Esophagus muscularis mucosa (tissue), 4 donors: ENCODE results near the gene CARS1. TPM values are rescaled to one million over a fixed set of nuclear protein-coding genes. Genes with fewer than 3 reads are reported as not detected.

Source experiments
- DNase-seq: peaks from one replicate; pipeline ENCODE4 v3.0.0-alpha.2; 2017; ENCODE audit errors: extremely low spot score
- H3K27ac ChIP-seq, 4 donors: fragments of 200-600 bp; sonication (generic); replicated peaks in 1 of 4; 1 replicate in 3 of 4; 2 replicates in 1 of 4; pipeline ENCODE4 v1.5.1; 2016 to 2019; ENCODE audit warnings: mild to moderate bottlenecking in 1 of 4
- H3K27me3 ChIP-seq, 4 donors: fragments of 200-600 bp; sonication (generic); one replicate each; pipeline versions ENCODE4 v1.5.1 to v1.6.0; 2016 to 2019
- H3K36me3 ChIP-seq, 4 donors: fragments of 200-600 bp; sonication (generic); one replicate each; pipeline ENCODE4 v1.5.1; 2016 to 2019
- H3K4me1 ChIP-seq, 4 donors: fragments of 200-600 bp; sonication (generic); one replicate each; pipeline ENCODE4 v1.5.1; 2016 to 2019
- H3K4me3 ChIP-seq, 4 donors: fragments of 200-600 bp; sonication (generic); 1 replicate in 2 of 4; 2 replicates in 2 of 4; pipeline ENCODE4 v1.5.1; 2016 to 2019; ENCODE audit warnings: mild to moderate bottlenecking in 4 of 4, moderate library complexity in 1 of 4
- H3K9me3 ChIP-seq, 4 donors: fragments of 200-600 bp; sonication (generic); 1 replicate in 3 of 4; 2 replicates in 1 of 4; pipeline ENCODE4 v1.5.1; 2016 to 2019
- CTCF ChIP-seq, 3 experiments: fragments of 200-600 bp in 2 of 3; fragments of 450-650 bp in 1 of 3; sonication (generic) in 2 of 3; IDR thresholded peaks; one replicate each; pipeline ENCODE4 v1.5.1; 2017 to 2019; ENCODE audit warnings: antibody characterized with exemption in 3 of 3, mild to moderate bottlenecking in 2 of 3, moderate library complexity in 1 of 3
- EP300 ChIP-seq: sonication (generic); formaldehyde crosslinking; IDR thresholded peaks from one replicate; pipeline ENCODE4 v1.6.1; 2017; ENCODE audit warnings: antibody characterized with exemption
- POLR2A ChIP-seq: fragments of 450-650 bp; IDR thresholded peaks from one replicate; pipeline ENCODE4 v1.6.1; 2017; ENCODE audit warnings: antibody characterized with exemption, moderate library complexity, mild to moderate bottlenecking, low read depth
- POLR2AphosphoS5 ChIP-seq, 2 donors: sonication (generic); formaldehyde crosslinking; IDR thresholded peaks; one replicate each; pipeline ENCODE4 v1.6.1; 2017; ENCODE audit warnings: antibody characterized with exemption in 2 of 2
- WGBS: methylation state at CpG from one replicate; pipeline ENCODE4 v1.1.5; 2018; 5-methylcytosine and 5-hydroxymethylcytosine counted together
- intact Hi-C: fragments of 100-400 bp; cut with DNase I; formaldehyde crosslinking; loops from one replicate; pipeline ENCODE4 v1.15.1; 2023
- total RNA-seq, 4 donors: library from RNA; depleted of rRNA; stranded (reverse); fragments of >200 nt; gene quantifications; one replicate each; pipeline versions ENCODE4 v1.1.0 to v1.2.1, GENCODE V29; 2016

CARS1 gene
- total RNA-seq, 4 donors from 2014 or later, result 30.3 to 35.6 (median 34.9) TPM

GRCh38 chr11:3080104-3080503 is 22.9 kb upstream of the CARS1 start:
- WGBS, result 83% methylated on average over 1 of the region's 1 CpG
- H3K4me3 ChIP-seq, result no peak overlapping the region
- peaks cover 0 to 46% (median 0%) of the 10 kb centered on the region in 4 donors for H3K27me3 ChIP-seq
- DNase-seq, result no peak
- intact Hi-C loops, result no loop called here
- H3K27ac ChIP-seq, result no peak overlapping the region
- no peaks in the 10 kb centered on the region for H3K9me3 ChIP-seq
- H3K4me1 ChIP-seq, result peaks cover 0 to 2% (median 0%) of the 10 kb centered on the region in 4 donors
- TF ChIP-seq POLR2AphosphoS5 (IDR thresholded peaks at IDR 0.05) (no peak), EP300 (no peak), POLR2A (no peak), CTCF (IDR thresholded peaks at IDR 0.05) (no peak)
- no peaks in the 10 kb centered on the region for H3K36me3 ChIP-seq

GRCh38 chr11:3077846-3078440 is 20.7 kb upstream of the CARS1 start:
- Histone ChIP-seq H3K36me3 (no peaks in the 10 kb centered on the region), H3K4me3 (no peak overlapping the region), H3K4me1 (peaks cover 0 to 9% (median 3%) of the 10 kb centered on the region in 4 donors), H3K27ac (no peak overlapping the region), H3K9me3 (no peaks in the 10 kb centered on the region), H3K27me3 (peaks cover 0 to 40% (median 0%) of the 10 kb centered on the region in 4 donors)
- intact Hi-C loops, result no loop called here
- TF ChIP-seq POLR2A (no peak), EP300 (no peak), POLR2AphosphoS5 (IDR thresholded peaks at IDR 0.05) (no peak), CTCF (IDR thresholded peaks at IDR 0.05) (no peak)
- 83% methylated on average over 16 of the region's 16 CpGs for WGBS
- no peak for DNase-seq

- Histone ChIP-seq H3K4me3 (no peak overlapping the region), H3K27me3 (peaks cover 0 to 40% (median 0%) of the 10 kb centered on the region in 4 donors), H3K27ac (no peak overlapping the region), H3K9me3 (no peaks in the 10 kb centered on the region), H3K4me1 (peaks cover 0 to 10% (median 5%) of the 10 kb centered on the region in 4 donors), H3K36me3 (no peaks in the 10 kb centered on the region)
- intact Hi-C loops, result no loop called here
- WGBS, result 83% methylated on average over 10 of the region's 11 CpGs
- TF ChIP-seq POLR2A (no peak), CTCF (IDR thresholded peaks at IDR 0.05) (no peak), POLR2AphosphoS5 (IDR thresholded peaks at IDR 0.05) (no peak), EP300 (no peak)
- no peak for DNase-seq
Observed at GRCh38 chr11:3077189-3077836, 20.1 kb upstream of the CARS1 start.

- Histone ChIP-seq H3K36me3 (no peaks in the 10 kb centered on the region), H3K4me3 (no peak overlapping the region), H3K9me3 (no peaks in the 10 kb centered on the region), H3K27me3 (peaks cover 0 to 25% (median 0%) of the 10 kb centered on the region in 4 donors), H3K4me1 (peaks cover 0 to 10% (median 5%) of the 10 kb centered on the region in 4 donors), H3K27ac (no peak overlapping the region)
- 74% methylated on average over 6 of the region's 8 CpGs for WGBS
- no peak for TF ChIP-seq EP300
- no peak for TF ChIP-seq CTCF (IDR thresholded peaks at IDR 0.05)
- TF ChIP-seq POLR2AphosphoS5 (IDR thresholded peaks at IDR 0.05), result no peak
- TF ChIP-seq POLR2A, result no peak
- intact Hi-C loops, result no loop called here
- no peak for DNase-seq
Observed at GRCh38 chr11:3074912-3075589, 17.8 kb upstream of the CARS1 start.
